GM19025 (cell line): Measurements from ENCODE around the gene ACTRT2.

Experiments used
- ATAC-seq: cut with Tn5 transposase; IDR thresholded peaks from one replicate; pipeline ENCODE4 v1.9.1; 2021; ENCODE audit warnings: mild to moderate bottlenecking, low read depth, moderate library complexity; ENCODE audit not compliant: unreplicated experiment

The ACTRT2 gene

DNA sequence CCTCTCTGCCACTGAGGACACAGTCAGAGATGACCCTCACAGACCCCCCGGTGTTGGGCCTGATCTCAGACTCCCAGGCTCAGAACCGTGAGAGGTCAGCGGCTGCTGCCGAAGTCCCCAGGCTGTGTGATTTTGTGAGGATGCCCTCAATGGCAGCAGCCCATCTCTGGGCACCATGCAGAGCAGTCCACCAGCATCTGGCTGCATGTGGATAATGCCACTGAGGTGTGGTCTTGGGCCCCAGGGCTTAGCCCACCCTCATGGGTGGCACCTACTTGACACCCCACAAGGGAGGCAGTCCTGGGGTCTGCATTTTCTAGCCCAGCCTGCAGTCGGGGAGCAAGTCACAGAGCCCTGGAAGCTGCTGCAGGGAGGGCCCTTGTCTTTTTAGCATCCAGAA is 5.5 kb upstream of the ACTRT2 start:
- ATAC-seq = no peak

DNA sequence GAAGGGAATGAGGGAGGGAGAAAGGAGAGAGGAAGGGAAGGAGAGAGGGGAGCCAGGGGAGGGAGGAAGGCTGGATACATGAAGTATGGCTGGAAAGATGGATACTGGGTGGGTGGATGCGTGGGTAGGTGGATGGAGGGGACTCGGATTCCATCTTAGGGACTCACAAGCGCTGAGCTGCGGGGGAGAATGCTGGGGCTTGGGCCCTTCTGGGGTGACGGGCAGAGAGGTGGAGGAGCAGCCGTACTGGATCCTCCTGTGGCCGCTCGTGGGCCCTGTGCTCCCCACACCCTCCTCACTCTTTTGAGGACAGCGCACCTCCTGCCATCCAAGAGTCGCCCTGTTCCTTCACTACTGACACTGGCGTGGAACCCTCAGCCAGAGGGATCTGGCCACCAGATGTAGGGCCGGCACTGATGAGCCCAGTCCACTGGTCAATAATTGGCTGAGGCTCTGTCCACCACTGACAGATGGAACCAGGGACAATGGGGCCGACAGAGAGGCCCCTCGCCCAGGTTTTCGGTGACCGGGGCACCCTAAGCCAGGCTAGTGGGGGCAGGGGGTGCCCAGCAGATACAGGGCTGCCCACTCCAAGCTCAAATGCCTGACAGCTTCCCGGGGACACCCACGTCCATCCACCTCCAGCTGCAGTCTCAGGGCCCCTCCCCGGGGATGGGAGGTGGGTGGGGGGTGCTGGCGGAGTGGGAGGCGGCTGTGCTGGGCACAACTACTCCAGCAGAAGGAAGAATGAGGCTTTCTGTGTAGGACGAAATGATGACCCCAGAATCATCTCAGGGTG is 4.4 kb upstream of the ACTRT2 start:
- ATAC-seq = no peak

DNA sequence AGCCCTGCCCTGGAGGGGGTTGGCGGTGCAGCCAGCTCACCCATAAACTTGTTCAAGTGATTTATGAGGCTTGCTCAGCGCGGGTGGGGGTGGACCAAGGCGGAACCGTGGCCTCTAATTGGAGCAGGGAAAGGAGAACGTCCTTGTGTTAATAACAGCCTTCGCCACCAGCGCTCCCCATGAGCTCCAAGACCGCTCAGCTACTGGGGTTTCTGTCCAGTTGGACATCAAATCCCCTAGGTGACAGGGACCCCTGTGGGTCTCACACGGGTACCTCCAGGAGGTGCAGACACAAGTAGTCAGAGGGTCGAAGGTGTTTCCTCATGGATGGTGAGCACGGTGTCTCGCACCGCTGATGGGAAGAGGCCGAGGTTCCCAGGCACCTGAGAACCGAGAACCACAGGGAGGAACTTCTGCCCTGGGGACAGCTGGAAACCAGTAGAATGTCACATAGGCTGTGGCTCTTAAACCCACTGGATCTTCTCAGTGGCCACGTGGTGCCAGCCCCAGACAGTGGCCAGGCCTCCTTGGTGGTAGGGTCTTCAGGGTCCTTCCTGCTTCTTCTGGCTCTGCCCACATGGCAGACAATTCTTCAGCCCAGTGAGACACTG is 3.7 kb upstream of the ACTRT2 start:
- ATAC-seq = no peak

DNA sequence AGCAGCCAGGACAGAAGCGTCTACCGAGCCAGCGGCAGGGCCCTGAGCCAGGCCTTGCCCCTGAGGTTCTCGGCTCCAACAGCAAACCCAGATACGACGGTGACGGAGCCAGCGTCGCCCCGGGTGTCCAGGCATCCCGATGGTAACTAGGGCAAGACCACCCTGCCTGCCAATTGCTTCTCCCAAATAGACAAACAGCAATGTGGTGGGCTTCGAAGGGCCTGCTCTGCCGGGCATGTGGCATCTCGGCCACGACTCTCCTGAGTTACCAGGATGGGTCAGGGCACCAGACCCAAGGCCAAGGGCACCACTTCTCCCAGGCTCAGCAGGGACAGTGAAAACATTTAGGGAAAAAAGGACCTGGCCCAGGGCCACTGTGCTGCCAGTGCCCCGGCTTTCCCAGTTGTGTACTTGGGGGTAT is 3.2 kb upstream of the ACTRT2 start:
- no peak for ATAC-seq

DNA sequence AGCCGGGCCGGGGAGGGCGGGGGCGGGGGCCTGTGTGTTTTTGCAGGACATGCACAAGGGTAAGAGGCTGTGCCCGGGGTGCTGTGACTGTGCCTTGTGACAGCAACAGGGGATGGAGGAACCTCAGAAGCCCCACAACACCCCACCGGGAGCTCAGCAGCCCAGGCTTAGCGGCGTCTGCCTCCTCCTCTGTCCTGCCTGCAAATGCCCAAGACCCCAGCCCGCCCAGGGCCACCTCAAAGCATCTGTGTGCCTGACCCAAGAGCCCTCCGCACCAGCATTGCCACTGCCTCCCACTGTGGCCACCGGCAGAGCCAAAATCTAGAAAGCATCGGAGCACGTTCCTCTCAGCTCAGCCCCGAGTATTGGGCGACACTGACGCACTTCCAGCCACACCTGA is 2.7 kb upstream of the ACTRT2 start:
- no peak for ATAC-seq

DNA sequence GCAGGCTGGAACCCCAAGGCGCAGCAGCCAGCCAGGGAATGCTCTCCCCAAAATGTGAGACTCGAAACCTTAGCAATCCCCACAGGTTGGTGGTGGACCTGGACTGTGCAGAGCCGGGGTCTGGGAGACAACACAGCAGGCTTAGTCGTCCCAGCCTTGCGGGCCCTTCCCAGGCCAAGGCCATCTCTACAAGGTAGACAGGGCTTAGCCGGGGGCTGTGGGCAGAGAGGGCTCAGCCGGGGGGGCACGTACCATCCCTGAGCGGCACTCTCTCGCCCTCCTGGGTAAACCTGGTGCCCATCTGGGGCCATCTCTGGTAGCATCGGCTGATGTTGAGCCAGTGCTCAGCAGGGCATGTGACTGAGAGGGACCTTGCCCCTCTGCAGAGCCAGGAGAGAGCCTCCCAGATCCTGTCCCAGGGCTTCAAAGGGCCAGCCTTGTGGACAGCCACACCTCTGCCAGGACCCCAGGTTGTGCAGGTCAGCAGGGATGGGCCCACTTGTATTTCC is 2.2 kb upstream of the ACTRT2 start:
- ATAC-seq = no peak

DNA sequence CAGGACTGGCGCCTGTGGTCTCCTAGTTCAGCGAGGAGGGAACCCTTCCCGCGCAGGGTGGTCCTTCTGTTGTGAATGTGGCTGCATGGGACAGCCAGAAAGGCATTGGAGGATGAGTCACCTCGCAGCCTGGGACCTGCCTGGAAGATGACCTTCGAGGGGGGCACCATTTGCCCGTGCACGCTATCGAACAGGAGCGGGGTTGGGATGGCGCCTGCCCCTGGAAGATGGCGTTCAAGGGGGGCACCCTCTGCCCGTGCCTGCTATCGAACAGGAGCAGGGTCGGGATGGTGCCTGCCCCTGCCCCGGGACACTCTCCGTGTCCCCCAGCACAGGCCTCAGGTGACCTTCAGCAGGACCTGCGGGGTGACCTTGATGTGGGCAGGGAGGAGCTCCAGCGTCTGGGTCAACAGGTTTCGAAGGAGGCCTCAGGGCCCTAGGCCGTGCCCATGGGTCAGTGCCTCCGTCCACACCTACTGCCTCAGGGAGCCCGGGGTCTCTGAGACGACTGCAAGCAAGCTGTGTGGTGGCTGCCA is 1.7 kb upstream of the ACTRT2 start:
- no peak for ATAC-seq

DNA sequence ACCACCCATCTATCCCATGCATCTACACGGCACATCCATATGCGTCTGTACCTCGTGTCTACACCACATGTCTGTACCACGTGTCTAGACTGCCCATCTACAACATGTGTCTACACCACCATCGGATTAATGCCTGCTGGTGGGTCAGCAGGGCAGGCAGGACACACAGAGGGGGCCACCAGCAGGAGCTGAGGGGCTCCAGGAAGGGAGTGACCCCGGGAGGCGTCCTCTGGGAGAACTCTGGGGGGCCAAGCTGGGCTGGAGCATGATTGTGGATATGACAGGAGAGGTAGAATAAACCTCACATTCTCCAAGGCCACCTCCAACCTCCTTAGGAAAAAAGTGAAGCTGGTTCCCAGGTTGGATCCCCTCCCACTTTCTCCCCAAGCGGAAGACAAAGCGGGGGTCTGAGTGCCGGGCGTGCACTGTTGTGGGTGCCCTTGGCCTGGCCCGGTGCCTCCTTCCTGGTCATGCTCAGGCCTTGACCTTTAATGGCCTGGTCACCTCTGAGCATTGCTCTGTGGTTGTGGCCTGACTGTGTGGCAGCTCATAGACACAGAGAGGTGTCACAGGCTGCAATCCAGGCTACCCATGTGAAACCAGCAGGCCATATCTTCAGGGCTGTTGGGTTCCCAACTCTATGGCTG is 881 bp upstream of the ACTRT2 start:
- no peak for ATAC-seq

DNA sequence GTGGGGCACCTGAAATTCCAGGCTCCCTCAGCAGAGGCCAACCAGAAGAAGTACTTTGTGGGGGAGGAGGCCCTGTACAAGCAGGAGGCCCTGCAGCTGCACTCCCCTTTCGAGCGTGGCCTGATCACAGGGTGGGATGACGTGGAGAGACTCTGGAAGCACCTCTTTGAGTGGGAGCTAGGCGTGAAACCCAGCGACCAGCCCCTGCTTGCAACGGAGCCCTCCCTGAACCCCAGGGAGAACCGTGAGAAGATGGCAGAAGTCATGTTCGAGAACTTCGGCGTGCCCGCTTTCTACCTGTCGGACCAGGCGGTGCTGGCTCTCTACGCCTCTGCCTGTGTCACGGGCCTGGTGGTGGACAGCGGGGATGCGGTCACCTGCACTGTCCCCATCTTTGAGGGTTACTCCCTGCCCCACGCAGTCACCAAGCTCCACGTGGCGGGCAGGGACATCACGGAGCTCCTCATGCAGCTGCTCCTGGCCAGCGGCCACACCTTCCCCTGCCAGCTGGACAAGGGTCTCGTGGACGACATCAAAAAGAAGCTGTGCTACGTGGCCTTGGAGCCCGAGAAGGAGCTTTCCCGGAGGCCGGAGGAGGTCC is 634 bp downstream of the ACTRT2 start:
- ATAC-seq = no peak

DNA sequence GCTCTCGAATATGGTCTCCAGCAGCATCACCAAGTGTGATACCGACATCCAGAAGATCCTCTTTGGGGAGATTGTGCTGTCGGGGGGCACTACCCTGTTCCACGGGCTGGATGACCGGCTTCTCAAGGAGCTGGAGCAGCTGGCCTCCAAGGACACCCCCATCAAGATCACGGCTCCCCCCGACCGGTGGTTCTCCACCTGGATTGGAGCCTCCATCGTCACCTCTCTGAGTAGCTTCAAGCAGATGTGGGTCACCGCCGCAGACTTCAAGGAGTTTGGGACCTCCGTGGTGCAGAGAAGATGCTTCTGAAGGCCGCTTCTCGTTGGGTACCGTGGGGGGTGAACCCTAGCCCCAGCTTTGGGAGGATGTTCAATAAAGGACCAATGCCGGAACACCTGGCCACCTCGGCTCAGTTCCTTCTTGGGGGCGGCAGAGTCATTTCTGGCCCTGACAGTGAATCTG is 1.3 kb downstream of the ACTRT2 start:
- no peak for ATAC-seq

DNA sequence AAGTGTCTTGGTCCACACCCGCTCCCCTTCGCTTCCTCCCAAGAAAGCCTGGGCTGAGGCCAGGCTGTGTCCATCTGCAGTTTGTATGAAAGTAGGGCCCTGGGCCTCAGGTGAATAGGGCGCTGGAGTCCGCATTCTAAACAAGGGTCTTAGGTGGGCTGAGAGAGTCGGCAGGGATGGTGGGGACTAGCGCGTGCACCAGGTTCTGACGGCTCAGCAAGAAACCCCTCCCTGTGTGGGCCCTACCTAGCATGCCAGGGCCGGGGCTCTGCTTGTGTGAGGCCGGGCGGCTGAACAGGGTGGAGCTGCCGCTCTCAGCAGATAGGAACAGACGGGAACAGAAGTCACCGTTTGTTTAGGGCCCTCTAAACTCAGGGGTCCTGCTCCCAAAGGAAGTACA is 1.7 kb downstream of the ACTRT2 start:
- ATAC-seq = no peak

DNA sequence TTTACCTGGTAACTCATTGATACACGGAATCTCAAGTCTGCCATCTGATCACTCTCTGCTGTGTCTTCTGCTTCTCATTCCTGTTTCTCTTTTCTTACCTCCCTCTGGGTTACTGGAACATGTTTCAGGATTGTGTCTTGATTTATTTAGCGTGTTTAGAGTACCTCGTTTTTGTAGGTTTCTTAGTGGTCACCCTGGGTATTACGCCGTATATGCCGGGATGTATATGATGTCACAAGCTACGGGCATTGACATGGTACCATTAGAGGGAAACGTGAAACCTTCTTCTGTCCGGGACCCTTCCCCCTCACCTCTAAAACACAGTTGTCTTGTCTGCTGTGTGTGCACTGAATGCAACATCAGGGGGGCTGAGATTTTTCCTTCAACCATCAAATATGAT is 2.8 kb downstream of the ACTRT2 start:
- ATAC-seq = no peak

DNA sequence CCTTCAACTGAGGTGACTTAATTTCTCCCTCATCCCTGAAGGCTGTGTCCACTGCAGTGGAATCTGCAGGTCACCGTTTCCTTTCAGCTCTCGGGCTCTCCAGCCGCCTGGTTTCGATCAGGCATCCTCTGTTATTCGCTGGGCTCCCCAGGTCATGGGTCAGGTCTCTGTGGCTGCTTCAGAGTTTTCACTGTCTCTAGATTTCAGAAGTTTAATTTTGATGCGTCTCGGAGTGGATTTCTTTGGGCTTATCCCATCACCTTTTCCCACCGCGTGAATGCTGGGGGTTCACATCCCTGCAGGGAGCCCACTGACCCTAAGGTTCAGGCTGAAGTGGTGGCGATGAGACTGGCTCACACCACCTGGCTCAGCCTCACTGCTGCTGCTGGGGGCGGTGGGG is 3.3 kb downstream of the ACTRT2 start:
- ATAC-seq = no peak

DNA sequence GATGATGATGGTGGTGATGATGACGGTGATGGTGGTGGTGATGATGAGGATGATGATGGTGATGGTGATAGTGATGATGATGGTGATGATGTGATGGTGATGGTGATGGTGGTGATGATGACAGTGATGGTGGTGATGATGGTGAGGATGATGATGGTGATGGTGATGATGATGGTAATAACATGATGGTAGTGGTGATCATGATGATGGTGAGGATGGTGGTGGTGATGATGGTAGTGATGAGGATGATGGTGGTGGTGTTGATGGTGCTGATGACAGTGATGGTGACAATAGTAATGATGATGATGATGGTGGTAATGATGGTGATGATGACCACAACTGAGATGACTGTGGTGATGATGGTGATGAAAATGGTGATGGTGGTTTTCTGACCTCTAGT is 4.9 kb downstream of the ACTRT2 start:
- ATAC-seq = no peak

DNA sequence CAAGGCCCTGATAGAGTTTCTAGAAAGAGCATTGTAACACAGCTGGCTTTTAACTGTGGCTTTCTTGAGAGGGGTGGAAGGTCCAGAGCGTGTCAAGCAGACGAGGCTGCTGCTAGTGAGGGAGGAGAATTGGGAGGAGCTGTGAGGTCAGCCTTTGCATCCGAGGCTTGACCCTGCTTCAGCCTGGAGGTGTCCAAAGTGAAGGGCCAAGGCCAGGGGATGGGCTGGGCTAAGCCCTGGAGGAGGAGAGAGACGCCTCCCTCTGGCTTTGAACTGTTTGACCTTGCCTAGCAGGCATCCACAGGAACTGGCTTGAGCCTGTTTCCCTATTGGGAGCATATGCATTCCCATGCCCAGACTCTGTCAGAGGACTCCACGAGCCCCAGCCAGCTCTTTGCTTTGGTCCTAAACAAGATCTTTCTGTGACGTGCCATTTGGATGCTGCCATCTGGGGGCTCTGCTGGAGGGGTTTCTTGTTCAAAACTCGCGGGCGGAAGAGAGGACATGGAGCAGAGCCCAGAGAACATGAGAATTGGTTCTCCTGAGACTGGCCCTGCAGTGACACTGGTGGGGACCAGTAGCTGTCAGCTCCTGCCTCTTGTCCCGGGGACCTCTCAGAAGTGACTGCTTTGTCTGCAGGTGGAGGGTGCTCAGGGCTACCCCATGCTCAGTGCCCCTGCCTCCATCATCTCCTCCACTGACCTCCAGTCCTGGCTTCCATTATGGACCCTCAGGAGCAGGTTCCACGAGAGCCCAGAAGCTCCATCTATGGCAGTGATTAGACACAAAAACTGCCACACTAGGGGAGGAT is 5.5 kb downstream of the ACTRT2 start:
- ATAC-seq = no peak

DNA sequence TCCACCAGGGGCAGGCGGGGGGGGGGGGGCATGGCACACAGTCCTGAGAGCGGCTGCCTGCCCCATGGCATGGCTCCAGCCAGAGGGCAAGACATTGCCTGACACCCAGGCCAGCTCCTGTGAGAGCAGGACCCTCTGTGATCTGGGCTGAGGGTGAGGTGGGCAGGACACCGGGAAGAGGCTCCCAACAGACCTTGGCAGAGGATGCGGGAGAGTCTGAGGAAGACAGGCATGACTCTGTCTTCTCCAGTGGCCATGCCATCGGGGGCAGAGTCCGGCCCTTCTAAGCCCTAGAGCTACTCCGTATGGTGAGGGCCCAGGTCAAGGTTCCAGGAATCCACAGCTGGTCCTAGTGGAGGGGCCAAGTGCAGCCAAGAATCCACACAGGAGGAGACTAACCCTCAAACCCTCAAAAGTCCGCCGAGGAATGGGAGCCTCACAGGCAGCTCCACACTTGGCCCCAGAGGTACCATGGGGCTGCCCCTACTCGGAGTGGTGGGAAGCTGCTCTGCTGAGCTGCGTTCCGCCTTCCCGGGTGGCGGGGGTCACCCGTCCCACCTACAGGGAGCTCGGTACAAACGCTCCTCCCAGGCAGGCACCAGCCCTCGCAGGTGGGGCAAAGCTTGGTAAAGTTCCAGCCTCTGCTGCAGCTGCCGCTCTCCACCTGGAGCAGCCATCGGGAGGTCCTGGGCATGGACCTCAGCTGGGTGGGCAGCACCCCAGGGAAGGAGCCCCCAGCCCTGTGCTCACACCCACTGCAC is 6.5 kb downstream of the ACTRT2 start:
- no peak for ATAC-seq

DNA sequence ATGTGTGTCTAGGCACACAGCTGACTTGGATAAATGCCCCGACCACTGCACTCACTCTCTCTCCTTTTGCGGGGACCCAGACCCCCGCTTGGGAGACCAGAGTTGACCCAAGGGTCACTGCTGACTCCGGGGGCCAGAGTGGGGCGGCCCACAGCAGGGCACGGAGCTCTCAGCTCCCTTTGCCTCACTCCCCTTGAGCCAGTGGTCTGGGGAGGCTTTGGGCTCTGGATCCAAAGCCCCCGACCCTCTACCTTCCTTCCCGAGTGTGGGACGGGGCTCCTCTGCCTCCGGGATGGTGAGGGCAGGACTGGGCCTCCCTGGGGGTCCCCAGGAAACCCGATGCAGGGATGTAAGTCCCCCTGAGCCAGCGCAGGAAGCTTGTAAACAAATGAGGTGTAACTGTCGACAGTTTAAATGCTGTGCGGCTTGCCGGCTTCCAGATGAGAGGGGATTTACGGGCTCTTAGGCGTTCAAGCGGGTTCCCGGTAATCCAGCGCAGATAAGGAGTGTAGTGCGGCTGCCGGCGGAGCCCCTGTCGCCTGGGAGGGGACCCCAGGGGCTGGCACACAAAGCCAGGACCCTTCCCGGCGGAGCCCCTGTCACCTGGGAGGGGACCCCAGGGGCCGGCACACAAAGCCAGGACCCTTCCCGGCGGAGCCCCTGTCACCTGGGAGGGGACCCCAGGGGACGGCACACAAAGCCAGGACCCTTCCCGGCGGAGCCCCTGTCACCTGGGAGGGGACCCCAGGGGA is 7.4 kb downstream of the ACTRT2 start:
- ATAC-seq = no peak

DNA sequence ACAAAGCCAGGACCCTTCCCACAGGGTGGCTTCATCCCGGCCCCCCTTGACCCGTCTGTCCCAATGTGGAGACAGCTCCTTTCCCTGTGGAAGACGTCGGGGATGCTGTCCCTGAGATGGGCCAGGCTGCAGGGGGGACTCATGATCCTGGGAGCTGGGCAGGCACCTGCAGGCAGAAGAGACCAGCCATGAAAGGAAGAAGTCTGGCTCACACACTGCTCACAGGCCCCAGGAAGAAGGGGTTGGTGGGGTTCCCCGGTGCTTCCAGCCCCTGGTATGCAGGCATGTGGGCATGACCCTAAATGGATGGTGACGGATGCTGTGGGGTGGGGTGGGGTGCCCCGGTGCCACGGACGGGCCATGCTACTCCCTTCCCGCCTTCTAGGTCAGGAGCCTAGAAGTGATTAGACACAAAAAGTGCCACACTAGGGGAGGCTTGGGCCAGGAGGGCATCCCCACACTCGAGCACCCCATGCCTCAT is 8.3 kb downstream of the ACTRT2 start:
- ATAC-seq = no peak
